Mononuclear cell (primary cell): ENCODE results near the gene CERKL. TPM values are rescaled to one million over a fixed set of nuclear protein-coding genes. Genes with fewer than 3 reads are reported as not detected.
"Not testable (repeated sequence)": the region's sequence is repeated elsewhere in the genome, so short reads cannot be mapped to it uniquely, and the experiment has no call there.

Source experiments
- H3K27me3 ChIP-seq: 2 replicates; pipeline ENCODE4 v1.6.0; 2011; ENCODE audit warnings: low read length, control low read depth; ENCODE audit not compliant: insufficient read depth
- H3K4me1 ChIP-seq: 2 replicates; pipeline ENCODE4 v1.5.1; 2011; ENCODE audit warnings: mild to moderate bottlenecking, low read length, control low read depth; ENCODE audit not compliant: insufficient read depth
- H3K4me3 ChIP-seq: 2 replicates; pipeline ENCODE4 v1.5.1; 2011; ENCODE audit warnings: mild to moderate bottlenecking, low read length, moderate library complexity
- H3K9me3 ChIP-seq: 2 replicates; pipeline ENCODE4 v1.5.1; 2011; ENCODE audit warnings: low read depth, mild to moderate bottlenecking, control low read depth, low read length
- total RNA-seq: library from RNA; depleted of rRNA; stranded (reverse); fragments of >200 nt; gene quantifications from one replicate; pipeline ENCODE4 v1.2.3, GENCODE V29; 2012

The CERKL gene
- 0.21 TPM for total RNA-seq

- Histone ChIP-seq H3K4me3 (peak within 1 kb of the TSS; percentile 19), H3K4me1 (peaks cover 13% of the 10 kb centered on the region), H3K9me3 (no peaks in the 10 kb centered on the region), H3K27me3 (peaks cover 52% of the 10 kb centered on the region)
Observed at GRCh38 chr2:181656450-181657291, at the start of gene CERKL. Gene CERKL, minus strand, starts transcription at chr2:181657105. Its CDS starts 99 bp downstream, at chr2:181657006.

GRCh38 chr2:181702519-181702918 lies 45.6 kb upstream of the CERKL start:
- not testable (repeated sequence) for H3K9me3 ChIP-seq, H3K4me1 ChIP-seq, H3K27me3 ChIP-seq, H3K4me3 ChIP-seq

- H3K27me3 ChIP-seq, result no peaks in the 10 kb centered on the region
- H3K4me1 ChIP-seq, result peaks cover 7% of the 10 kb centered on the region
- H3K9me3 ChIP-seq, result no peaks in the 10 kb centered on the region
- no peak overlapping the region for H3K4me3 ChIP-seq
Observed at GRCh38 chr2:181698223-181698622, 41.3 kb upstream of the CERKL start.

GRCh38 chr2:181697571-181697970 lies 40.7 kb upstream of the CERKL start:
- Histone ChIP-seq H3K9me3 (no peaks in the 10 kb centered on the region), H3K4me1 (peaks cover 7% of the 10 kb centered on the region), H3K4me3 (no peak overlapping the region), H3K27me3 (no peaks in the 10 kb centered on the region)

- peaks cover 7% of the 10 kb centered on the region for H3K4me1 ChIP-seq
- no peaks in the 10 kb centered on the region for H3K27me3 ChIP-seq
- no peak overlapping the region for H3K4me3 ChIP-seq
- no peaks in the 10 kb centered on the region for H3K9me3 ChIP-seq
Observed at GRCh38 chr2:181697126-181697525, 40.2 kb upstream of the CERKL start.

GRCh38 chr2:181694271-181694670 lies 37.4 kb upstream of the CERKL start:
- peaks cover 7% of the 10 kb centered on the region for H3K4me1 ChIP-seq
- H3K27me3 ChIP-seq, result peaks cover 5% of the 10 kb centered on the region
- no peak overlapping the region for H3K4me3 ChIP-seq
- H3K9me3 ChIP-seq, result no peaks in the 10 kb centered on the region

- H3K4me1 ChIP-seq, result no peaks in the 10 kb centered on the region
- H3K4me3 ChIP-seq, result no peak overlapping the region
- H3K9me3 ChIP-seq, result no peaks in the 10 kb centered on the region
- H3K27me3 ChIP-seq, result peaks cover 34% of the 10 kb centered on the region
Observed at GRCh38 chr2:181690860-181691259, 34.0 kb upstream of the CERKL start.

GRCh38 chr2:181686576-181687185 lies 29.8 kb upstream of the CERKL start:
- Histone ChIP-seq H3K4me3 (no peak overlapping the region), H3K4me1 (peaks cover 34% of the 10 kb centered on the region), H3K27me3 (peaks cover 73% of the 10 kb centered on the region), H3K9me3 (no peaks in the 10 kb centered on the region)

- Histone ChIP-seq H3K4me3 (no peak overlapping the region), H3K27me3 (peaks cover 83% of the 10 kb centered on the region), H3K4me1 (peaks cover 45% of the 10 kb centered on the region), H3K9me3 (no peaks in the 10 kb centered on the region)
Observed at GRCh38 chr2:181685150-181685688, 28.3 kb upstream of the CERKL start.

- no peak overlapping the region for H3K4me3 ChIP-seq
- H3K27me3 ChIP-seq, result peaks cover 90% of the 10 kb centered on the region
Observed at GRCh38 chr2:181684454-181685149, 27.7 kb upstream of the CERKL start.

GRCh38 chr2:181683518-181684453 lies 26.9 kb upstream of the CERKL start:
- H3K4me3 ChIP-seq, result no peak overlapping the region
- H3K4me1 ChIP-seq, result peaks cover 45% of the 10 kb centered on the region
- H3K9me3 ChIP-seq, result no peaks in the 10 kb centered on the region
- H3K27me3 ChIP-seq, result peaks cover 92% of the 10 kb centered on the region

More at GRCh38 chr2:181684454-181685149, 27.7 kb upstream of the CERKL start:
- H3K9me3 ChIP-seq, result no peaks in the 10 kb centered on the region
- peaks cover 45% of the 10 kb centered on the region for H3K4me1 ChIP-seq

- Histone ChIP-seq H3K4me1 (peaks cover 45% of the 10 kb centered on the region), H3K9me3 (no peaks in the 10 kb centered on the region), H3K4me3 (no peak overlapping the region), H3K27me3 (peaks cover 94% of the 10 kb centered on the region)
Observed at GRCh38 chr2:181682795-181683517, 26.1 kb upstream of the CERKL start.

- H3K9me3 ChIP-seq, result no peaks in the 10 kb centered on the region
- peaks cover 97% of the 10 kb centered on the region for H3K27me3 ChIP-seq
- H3K4me3 ChIP-seq, result no peak overlapping the region
- peaks cover 49% of the 10 kb centered on the region for H3K4me1 ChIP-seq
Observed at GRCh38 chr2:181682026-181682789, 25.3 kb upstream of the CERKL start.
